ENCODE data around the gene EIF4EBP2.

EIF4EBP2 gene

DNA sequence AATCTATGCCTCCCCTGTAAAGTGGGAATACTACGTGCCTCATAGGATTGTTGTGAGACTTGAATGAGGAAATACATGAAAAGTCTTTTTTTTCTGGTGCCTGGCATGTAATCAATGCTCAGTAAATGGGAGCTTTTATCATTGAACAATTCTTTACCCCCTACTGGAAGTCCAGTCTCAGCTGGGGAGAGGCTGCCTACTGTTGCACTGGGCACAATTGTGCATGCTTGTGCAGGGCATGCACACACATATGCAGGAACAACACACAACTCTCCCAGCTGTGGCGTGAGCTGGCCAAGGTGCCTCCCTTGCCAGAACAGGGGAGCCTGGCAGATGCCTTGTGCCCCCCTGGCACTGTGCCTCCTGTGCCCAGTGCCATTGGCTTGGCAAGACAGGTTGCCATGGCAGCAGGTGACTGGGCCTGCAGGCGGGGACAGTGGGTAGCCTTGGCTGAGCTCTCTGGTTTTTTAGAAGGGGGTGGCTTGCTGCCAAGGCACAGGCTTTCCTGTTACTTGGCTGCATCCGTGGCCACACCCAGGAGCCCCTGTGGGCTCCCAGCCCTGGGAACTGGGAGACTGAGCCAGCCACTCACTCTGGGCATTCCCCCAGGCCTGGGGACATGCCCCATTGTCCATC lies 58.5 kb downstream of the EIF4EBP2 start:
- no peak overlapping the region for H2BK15ac ChIP-seq (replicated peaks; ENCODE audit: low read depth)
- no peaks in the 10 kb centered on the region for H3K27me3 ChIP-seq (ENCODE audit: insufficient read depth, low read length, poor library complexity)
- H3K4me2 ChIP-seq (ENCODE audit: low read length) = no peak overlapping the region
- no peak overlapping the region for H3K4me3 ChIP-seq (ENCODE audit: low read length)
- no peak overlapping the region for H2AK5ac ChIP-seq (ENCODE audit: low read length)
- H3K36me3 ChIP-seq (ENCODE audit: control insufficient read depth, insufficient read depth, low read length) = no peaks in the 10 kb centered on the region
- H3K18ac ChIP-seq (ENCODE audit: low read length) = no peak overlapping the region
- H3K56ac ChIP-seq (ENCODE audit: low read length) = no peak overlapping the region
- H4K8ac ChIP-seq (ENCODE audit: low read depth, low read length) = no peak overlapping the region
- H3K4ac ChIP-seq (ENCODE audit: low read depth, low read length) = no peak overlapping the region
- no peak overlapping the region for H3K9ac ChIP-seq (ENCODE audit: low read length)
- WGBS (ENCODE audit: extremely low coverage, insufficient coverage, low lambda C conversion rate) = no CpG with 5 or more reads among the region's 4 CpGs
- H4K5ac ChIP-seq (ENCODE audit: low read length) = no peak overlapping the region
- H3K4me1 ChIP-seq (ENCODE audit: control insufficient read depth, low read depth, low read length) = peaks cover 2% of the 10 kb centered on the region
- no peaks in the 10 kb centered on the region for H3K79me2 ChIP-seq (ENCODE audit: control insufficient read depth, insufficient read depth, low read length)
- H3K23ac ChIP-seq (ENCODE audit: low read length) = no peak overlapping the region
- no peak overlapping the region for H3K27ac ChIP-seq (ENCODE audit: low read depth, low read length)
- no peak for DNase-seq
- no peaks in the 10 kb centered on the region for H3K79me1 ChIP-seq (ENCODE audit: low read length)
- H2BK120ac ChIP-seq (ENCODE audit: low read depth, low read length) = no peak overlapping the region
- H2BK5ac ChIP-seq (ENCODE audit: low read length) = no peak overlapping the region

DNA sequence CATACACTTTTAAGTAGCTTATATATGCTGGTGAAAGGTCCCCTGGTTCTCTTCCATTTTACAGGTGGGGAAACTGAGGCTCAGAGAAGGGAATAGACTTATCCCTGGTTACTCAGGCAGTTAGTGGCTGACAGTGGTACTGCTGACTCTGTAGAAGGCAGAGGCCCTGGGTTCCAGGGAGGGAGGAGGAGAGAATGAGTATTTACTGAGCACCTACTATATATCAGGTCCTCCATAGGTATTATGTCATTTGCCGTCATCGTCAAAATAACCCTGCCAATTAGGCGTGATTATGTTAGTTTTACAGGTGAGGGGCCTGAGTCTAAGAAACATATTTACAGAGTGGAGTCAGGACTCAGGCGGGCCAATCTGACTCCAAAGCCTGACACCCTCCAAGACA lies 61.3 kb downstream of the EIF4EBP2 start:
- Histone ChIP-seq H3K4ac (ENCODE audit: low read depth, low read length) (no peak overlapping the region), H3K79me1 (ENCODE audit: low read length) (no peaks in the 10 kb centered on the region), H4K8ac (ENCODE audit: low read depth, low read length) (no peak overlapping the region), H3K4me3 (ENCODE audit: low read length) (no peak overlapping the region), H4K5ac (ENCODE audit: low read length) (no peak overlapping the region), H2BK5ac (ENCODE audit: low read length) (no peak overlapping the region), H3K36me3 (ENCODE audit: control insufficient read depth, insufficient read depth, low read length) (no peaks in the 10 kb centered on the region), H3K79me2 (ENCODE audit: control insufficient read depth, insufficient read depth, low read length) (no peaks in the 10 kb centered on the region), H2AK5ac (ENCODE audit: low read length) (no peak overlapping the region), H3K27ac (ENCODE audit: low read depth, low read length) (no peak overlapping the region), H3K23ac (ENCODE audit: low read length) (no peak overlapping the region), H3K4me1 (ENCODE audit: control insufficient read depth, low read depth, low read length) (no peaks in the 10 kb centered on the region), H3K9ac (ENCODE audit: low read length) (no peak overlapping the region), H3K4me2 (ENCODE audit: low read length) (no peak overlapping the region), H3K18ac (ENCODE audit: low read length) (no peak overlapping the region), H3K56ac (ENCODE audit: low read length) (no peak overlapping the region), H2BK120ac (ENCODE audit: low read depth, low read length) (no peak overlapping the region), H2BK15ac (replicated peaks; ENCODE audit: low read depth) (no peak overlapping the region), H3K27me3 (ENCODE audit: insufficient read depth, low read length, poor library complexity) (no peaks in the 10 kb centered on the region)
- WGBS (ENCODE audit: extremely low coverage, insufficient coverage, low lambda C conversion rate) = no CpG with 5 or more reads among the region's 4 CpGs
- DNase-seq = no peak

DNA sequence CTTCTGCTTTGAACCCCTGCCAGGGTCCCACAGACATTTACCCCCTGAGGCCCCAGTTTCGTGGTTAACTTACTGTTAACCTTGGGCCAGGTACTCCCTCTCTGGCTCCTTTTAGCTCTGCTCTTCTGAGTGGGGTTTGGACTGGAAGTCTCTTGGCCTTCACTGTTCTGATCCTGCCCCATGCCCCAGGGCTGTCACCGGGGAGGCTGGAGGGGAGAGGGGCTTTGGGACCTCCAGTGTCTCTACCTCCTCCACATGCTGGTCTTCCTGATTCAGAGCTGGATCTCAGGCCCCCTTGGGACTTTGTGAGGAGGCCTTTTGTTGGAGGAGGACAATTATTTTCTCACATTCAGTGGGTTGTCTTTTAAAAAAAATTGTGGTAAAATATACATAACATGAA lies 61.9 kb downstream of the EIF4EBP2 start:
- H3K4me1 ChIP-seq (ENCODE audit: control insufficient read depth, low read depth, low read length) = no peaks in the 10 kb centered on the region
- no peak overlapping the region for H3K23ac ChIP-seq (ENCODE audit: low read length)
- H3K36me3 ChIP-seq (ENCODE audit: control insufficient read depth, insufficient read depth, low read length) = no peaks in the 10 kb centered on the region
- H3K79me1 ChIP-seq (ENCODE audit: low read length) = no peaks in the 10 kb centered on the region
- H3K9ac ChIP-seq (ENCODE audit: low read length) = no peak overlapping the region
- H3K56ac ChIP-seq (ENCODE audit: low read length) = no peak overlapping the region
- H3K27ac ChIP-seq (ENCODE audit: low read depth, low read length) = no peak overlapping the region
- H2BK120ac ChIP-seq (ENCODE audit: low read depth, low read length) = no peak overlapping the region
- H4K5ac ChIP-seq (ENCODE audit: low read length) = no peak overlapping the region
- H3K4me3 ChIP-seq (ENCODE audit: low read length) = no peak overlapping the region
- no CpG with 5 or more reads among the region's 2 CpGs for WGBS (ENCODE audit: extremely low coverage, insufficient coverage, low lambda C conversion rate)
- no peak for DNase-seq
- no peak overlapping the region for H2BK5ac ChIP-seq (ENCODE audit: low read length)
- H3K4me2 ChIP-seq (ENCODE audit: low read length) = no peak overlapping the region
- H2AK5ac ChIP-seq (ENCODE audit: low read length) = no peak overlapping the region
- H4K8ac ChIP-seq (ENCODE audit: low read depth, low read length) = no peak overlapping the region
- H3K27me3 ChIP-seq (ENCODE audit: insufficient read depth, low read length, poor library complexity) = no peaks in the 10 kb centered on the region
- no peak overlapping the region for H2BK15ac ChIP-seq (replicated peaks; ENCODE audit: low read depth)
- H3K4ac ChIP-seq (ENCODE audit: low read depth, low read length) = no peak overlapping the region
- H3K79me2 ChIP-seq (ENCODE audit: control insufficient read depth, insufficient read depth, low read length) = no peaks in the 10 kb centered on the region
- no peak overlapping the region for H3K18ac ChIP-seq (ENCODE audit: low read length)

- no peak overlapping the region for H2AK5ac ChIP-seq (ENCODE audit: low read length)
- H3K23ac ChIP-seq (ENCODE audit: low read length) = no peak overlapping the region
- no peak overlapping the region for H3K4me3 ChIP-seq (ENCODE audit: low read length)
- no CpG with 5 or more reads among the region's 3 CpGs for WGBS (ENCODE audit: extremely low coverage, insufficient coverage, low lambda C conversion rate)
- no peak overlapping the region for H3K56ac ChIP-seq (ENCODE audit: low read length)
- H2BK120ac ChIP-seq (ENCODE audit: low read depth, low read length) = no peak overlapping the region
- H3K27me3 ChIP-seq (ENCODE audit: insufficient read depth, low read length, poor library complexity) = no peaks in the 10 kb centered on the region
- H2BK5ac ChIP-seq (ENCODE audit: low read length) = no peak overlapping the region
- no peak overlapping the region for H4K8ac ChIP-seq (ENCODE audit: low read depth, low read length)
- H3K36me3 ChIP-seq (ENCODE audit: control insufficient read depth, insufficient read depth, low read length) = no peaks in the 10 kb centered on the region
- no peak overlapping the region for H3K9ac ChIP-seq (ENCODE audit: low read length)
- H3K79me2 ChIP-seq (ENCODE audit: control insufficient read depth, insufficient read depth, low read length) = no peaks in the 10 kb centered on the region
- DNase-seq = no peak
- no peaks in the 10 kb centered on the region for H3K79me1 ChIP-seq (ENCODE audit: low read length)
- H3K4me1 ChIP-seq (ENCODE audit: control insufficient read depth, low read depth, low read length) = no peaks in the 10 kb centered on the region
- no peak overlapping the region for H3K18ac ChIP-seq (ENCODE audit: low read length)
- H3K4ac ChIP-seq (ENCODE audit: low read depth, low read length) = no peak overlapping the region
- no peak overlapping the region for H4K5ac ChIP-seq (ENCODE audit: low read length)
- H3K4me2 ChIP-seq (ENCODE audit: low read length) = no peak overlapping the region
- H3K27ac ChIP-seq (ENCODE audit: low read depth, low read length) = no peak overlapping the region
- no peak overlapping the region for H2BK15ac ChIP-seq (replicated peaks; ENCODE audit: low read depth)
These were observed 63.0 kb downstream of the EIF4EBP2 start for GRCh38 chr10:70466951-70467350.

GRCh38 chr10:70472799-70473454 lies 69.0 kb downstream of the EIF4EBP2 start:
- no peak overlapping the region for H2BK120ac ChIP-seq (ENCODE audit: low read depth, low read length)
- H3K27me3 ChIP-seq (ENCODE audit: insufficient read depth, low read length, poor library complexity) = no peaks in the 10 kb centered on the region
- H3K4me2 ChIP-seq (ENCODE audit: low read length) = no peak overlapping the region
- H2BK5ac ChIP-seq (ENCODE audit: low read length) = no peak overlapping the region
- H3K18ac ChIP-seq (ENCODE audit: low read length) = no peak overlapping the region
- no peaks in the 10 kb centered on the region for H3K79me1 ChIP-seq (ENCODE audit: low read length)
- H3K27ac ChIP-seq (ENCODE audit: low read depth, low read length) = no peak overlapping the region
- H3K4me1 ChIP-seq (ENCODE audit: control insufficient read depth, low read depth, low read length) = peaks cover 2% of the 10 kb centered on the region
- H3K56ac ChIP-seq (ENCODE audit: low read length) = no peak overlapping the region
- no peak overlapping the region for H4K5ac ChIP-seq (ENCODE audit: low read length)
- no peak overlapping the region for H2BK15ac ChIP-seq (replicated peaks; ENCODE audit: low read depth)
- no peaks in the 10 kb centered on the region for H3K79me2 ChIP-seq (ENCODE audit: control insufficient read depth, insufficient read depth, low read length)
- no peak overlapping the region for H3K4ac ChIP-seq (ENCODE audit: low read depth, low read length)
- no peaks in the 10 kb centered on the region for H3K36me3 ChIP-seq (ENCODE audit: control insufficient read depth, insufficient read depth, low read length)
- H2AK5ac ChIP-seq (ENCODE audit: low read length) = no peak overlapping the region
- no peak overlapping the region for H4K8ac ChIP-seq (ENCODE audit: low read depth, low read length)
- no peak overlapping the region for H3K9ac ChIP-seq (ENCODE audit: low read length)
- DNase-seq = no peak
- WGBS (ENCODE audit: extremely low coverage, insufficient coverage, low lambda C conversion rate) = no CpG with 5 or more reads among the region's 8 CpGs
- no peak overlapping the region for H3K4me3 ChIP-seq (ENCODE audit: low read length)
- no peak overlapping the region for H3K23ac ChIP-seq (ENCODE audit: low read length)

DNA sequence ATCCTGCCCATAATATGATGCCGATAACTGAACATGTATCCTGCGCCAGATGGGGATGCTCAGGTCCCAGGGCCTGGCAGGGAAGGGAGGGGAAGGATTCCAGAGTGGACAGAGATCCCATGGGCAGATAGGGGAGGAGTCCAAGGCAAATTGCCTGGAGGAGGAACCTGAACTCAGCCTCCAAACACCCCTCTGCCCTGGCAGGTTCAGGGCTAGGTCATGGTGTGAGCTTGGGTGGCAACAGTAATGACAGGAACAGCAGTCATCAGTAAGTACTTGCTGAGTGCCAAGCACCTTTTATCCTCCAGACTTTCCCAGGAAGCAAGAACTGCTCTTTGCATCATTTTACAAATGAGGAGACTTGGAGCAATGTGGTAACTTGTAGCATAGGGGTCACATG lies 70.8 kb downstream of the EIF4EBP2 start:
- WGBS (ENCODE audit: extremely low coverage, insufficient coverage, low lambda C conversion rate) = no CpG with 5 or more reads among the region's 2 CpGs
- Histone ChIP-seq H4K8ac (ENCODE audit: low read depth, low read length) (no peak overlapping the region), H2BK120ac (ENCODE audit: low read depth, low read length) (no peak overlapping the region), H3K4me1 (ENCODE audit: control insufficient read depth, low read depth, low read length) (peaks cover 4% of the 10 kb centered on the region), H3K79me1 (ENCODE audit: low read length) (peaks cover 2% of the 10 kb centered on the region), H3K56ac (ENCODE audit: low read length) (no peak overlapping the region), H3K4me2 (ENCODE audit: low read length) (no peak overlapping the region), H3K27me3 (ENCODE audit: insufficient read depth, low read length, poor library complexity) (no peaks in the 10 kb centered on the region), H3K18ac (ENCODE audit: low read length) (no peak overlapping the region), H3K36me3 (ENCODE audit: control insufficient read depth, insufficient read depth, low read length) (no peaks in the 10 kb centered on the region), H3K4ac (ENCODE audit: low read depth, low read length) (no peak overlapping the region), H3K27ac (ENCODE audit: low read depth, low read length) (no peak overlapping the region), H2AK5ac (ENCODE audit: low read length) (no peak overlapping the region), H3K23ac (ENCODE audit: low read length) (no peak overlapping the region), H3K9ac (ENCODE audit: low read length) (no peak overlapping the region), H2BK5ac (ENCODE audit: low read length) (no peak overlapping the region), H4K5ac (ENCODE audit: low read length) (no peak overlapping the region), H3K4me3 (ENCODE audit: low read length) (no peak overlapping the region), H2BK15ac (replicated peaks; ENCODE audit: low read depth) (no peak overlapping the region), H3K79me2 (ENCODE audit: control insufficient read depth, insufficient read depth, low read length) (peaks cover 5% of the 10 kb centered on the region)
- DNase-seq = no peak

All from mesendoderm (in vitro differentiated cells).